Endometrium (tissue), 2 donors: ENCODE data around the gene SUGP1.
"Not testable (repeated sequence)": the region's sequence is repeated elsewhere in the genome, so short reads cannot be mapped to it uniquely, and the experiment has no call there.

Experiments used
- FAIRE-seq: peaks from 2 replicates; lab custom pipeline; 2012; peaks lifted over from hg19 to GRCh38; lab: Jason Lieb, UNC
- donor health status: control.
- donor health status: control.

Gene SUGP1, protein sequence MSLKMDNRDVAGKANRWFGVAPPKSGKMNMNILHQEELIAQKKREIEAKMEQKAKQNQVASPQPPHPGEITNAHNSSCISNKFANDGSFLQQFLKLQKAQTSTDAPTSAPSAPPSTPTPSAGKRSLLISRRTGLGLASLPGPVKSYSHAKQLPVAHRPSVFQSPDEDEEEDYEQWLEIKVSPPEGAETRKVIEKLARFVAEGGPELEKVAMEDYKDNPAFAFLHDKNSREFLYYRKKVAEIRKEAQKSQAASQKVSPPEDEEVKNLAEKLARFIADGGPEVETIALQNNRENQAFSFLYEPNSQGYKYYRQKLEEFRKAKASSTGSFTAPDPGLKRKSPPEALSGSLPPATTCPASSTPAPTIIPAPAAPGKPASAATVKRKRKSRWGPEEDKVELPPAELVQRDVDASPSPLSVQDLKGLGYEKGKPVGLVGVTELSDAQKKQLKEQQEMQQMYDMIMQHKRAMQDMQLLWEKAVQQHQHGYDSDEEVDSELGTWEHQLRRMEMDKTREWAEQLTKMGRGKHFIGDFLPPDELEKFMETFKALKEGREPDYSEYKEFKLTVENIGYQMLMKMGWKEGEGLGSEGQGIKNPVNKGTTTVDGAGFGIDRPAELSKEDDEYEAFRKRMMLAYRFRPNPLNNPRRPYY

DNA sequence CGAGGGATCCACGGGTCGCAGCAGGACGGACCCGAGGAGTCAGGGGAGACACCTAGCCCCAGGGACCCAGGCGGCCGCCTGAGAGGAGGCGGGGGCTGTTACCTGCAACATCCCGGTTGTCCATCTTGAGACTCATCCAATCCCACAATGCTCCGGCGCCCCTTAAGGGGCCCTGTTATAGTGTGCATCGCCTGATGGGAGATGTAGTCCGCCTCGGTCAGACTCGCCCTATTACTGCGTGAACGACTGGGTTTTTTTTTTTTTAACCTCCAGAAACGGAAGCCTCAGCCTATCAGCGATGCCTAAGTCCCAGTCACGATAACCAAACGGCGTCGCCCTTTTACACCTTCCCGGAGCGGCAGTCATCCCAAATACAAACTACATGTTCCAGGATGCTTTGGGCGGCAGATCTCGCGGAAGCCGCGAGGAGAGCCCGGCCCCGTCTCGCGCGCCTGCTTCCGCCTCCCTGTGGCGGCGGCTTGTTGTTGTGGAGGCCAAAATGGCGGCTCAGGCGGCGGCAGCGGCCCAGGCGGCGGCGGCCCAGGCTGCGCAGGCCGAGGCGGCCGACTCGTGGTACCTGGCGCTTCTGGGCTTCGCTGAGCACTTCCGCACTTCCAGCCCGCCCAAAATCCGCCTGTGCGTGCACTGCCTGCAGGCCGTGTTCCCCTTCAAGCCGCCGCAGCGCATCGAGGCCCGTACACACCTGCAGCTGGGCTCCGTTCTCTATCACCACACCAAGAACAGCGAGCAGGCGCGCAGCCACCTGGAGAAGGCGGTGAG lies at the start of gene SUGP1, which contains the start of gene MAU2:
TSS of gene SUGP1 (minus strand) at position 149 of the 780 bp plus-strand sequence. CDS start at position 136, 13 bp downstream.
TSS of gene MAU2 (plus strand) at position 469 of the 780 bp plus-strand sequence. CDS start at position 500, 31 bp downstream.
- no peak for FAIRE-seq

DNA sequence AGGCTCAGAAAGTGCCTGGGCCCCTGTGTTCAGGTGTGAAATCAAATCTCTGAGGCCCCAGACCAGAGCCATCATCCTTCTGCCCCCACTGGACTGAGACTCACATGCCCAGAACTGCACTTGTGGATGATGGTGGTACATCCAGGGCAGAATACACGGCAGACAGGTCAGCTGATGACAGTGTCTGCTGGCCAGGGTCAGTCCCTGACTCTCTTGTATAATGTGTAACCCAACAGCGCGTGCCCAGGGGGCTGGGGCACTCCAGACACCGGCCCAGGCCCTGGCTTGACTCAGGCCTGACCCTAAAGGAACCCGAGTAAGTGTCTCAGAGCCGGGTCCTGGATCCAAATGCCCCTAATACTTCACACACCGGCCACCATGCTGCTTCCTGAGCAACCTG lies 47.8 kb upstream of the SUGP1 start:
- no peak for FAIRE-seq

DNA sequence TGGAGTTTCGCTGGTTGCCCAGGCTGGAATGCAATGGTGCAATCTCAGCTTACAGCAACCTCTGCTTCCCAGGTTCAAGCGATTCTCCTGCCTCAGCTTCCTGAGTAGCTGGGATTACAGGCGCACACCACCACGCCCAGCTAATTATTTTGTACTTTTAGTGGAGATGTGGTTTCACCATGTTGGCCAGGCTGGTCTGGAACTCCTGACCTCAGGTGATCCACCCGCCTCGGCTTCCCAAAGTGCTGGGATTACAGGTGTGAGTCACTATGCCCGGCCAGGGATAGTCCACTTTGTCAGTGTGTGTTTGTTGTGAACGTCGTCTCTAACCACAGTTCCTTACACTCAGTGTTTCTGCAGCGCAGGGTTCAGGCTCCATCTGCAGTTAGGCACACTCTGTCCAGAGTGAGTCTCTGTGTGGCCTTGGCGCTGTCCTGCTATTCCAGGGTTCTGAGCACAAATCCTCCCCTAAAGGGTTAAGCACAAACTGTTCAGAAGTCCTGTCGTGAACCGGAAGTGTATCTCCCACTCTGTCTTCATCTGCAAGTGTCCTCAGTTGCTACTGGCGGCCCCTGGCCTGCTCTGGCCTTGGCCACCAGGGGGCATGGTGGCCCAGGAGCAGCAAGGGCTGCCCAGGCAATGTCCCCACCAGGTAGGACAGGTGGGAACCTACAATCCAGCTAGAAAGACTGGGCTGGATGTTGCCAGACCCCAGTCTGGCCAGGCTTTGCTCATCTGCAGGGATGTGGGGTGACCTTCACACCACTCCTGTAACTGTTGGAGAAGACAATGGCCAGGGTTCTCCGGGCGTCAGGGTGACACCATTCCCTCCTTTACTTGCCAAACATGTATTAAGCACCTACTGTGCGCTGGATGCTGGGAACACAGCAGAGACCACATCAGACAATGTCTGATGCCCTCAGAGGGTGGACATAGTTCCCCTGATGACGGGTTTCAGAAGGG lies 46.4 kb upstream of the SUGP1 start:
- no peak for FAIRE-seq

DNA sequence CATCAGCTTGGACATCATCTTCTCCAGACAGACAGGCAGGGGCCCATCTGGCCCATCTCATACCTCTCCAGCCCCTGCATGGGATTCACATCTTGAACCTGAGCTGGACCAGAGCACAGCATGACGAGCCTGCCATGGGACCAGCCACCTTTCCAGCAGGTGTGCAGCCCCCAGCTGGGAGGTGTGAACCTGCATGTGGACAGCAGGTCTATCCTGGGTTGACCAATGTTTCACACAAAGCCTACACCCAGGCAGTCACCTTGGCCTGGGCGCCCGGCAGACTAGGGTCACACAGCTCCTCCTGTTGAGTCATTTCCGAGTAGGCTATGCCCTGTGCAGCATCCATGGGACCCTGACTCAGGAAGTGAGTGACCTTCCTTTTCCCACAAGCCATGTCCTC lies 41.8 kb upstream of the SUGP1 start:
- no peak for FAIRE-seq

DNA sequence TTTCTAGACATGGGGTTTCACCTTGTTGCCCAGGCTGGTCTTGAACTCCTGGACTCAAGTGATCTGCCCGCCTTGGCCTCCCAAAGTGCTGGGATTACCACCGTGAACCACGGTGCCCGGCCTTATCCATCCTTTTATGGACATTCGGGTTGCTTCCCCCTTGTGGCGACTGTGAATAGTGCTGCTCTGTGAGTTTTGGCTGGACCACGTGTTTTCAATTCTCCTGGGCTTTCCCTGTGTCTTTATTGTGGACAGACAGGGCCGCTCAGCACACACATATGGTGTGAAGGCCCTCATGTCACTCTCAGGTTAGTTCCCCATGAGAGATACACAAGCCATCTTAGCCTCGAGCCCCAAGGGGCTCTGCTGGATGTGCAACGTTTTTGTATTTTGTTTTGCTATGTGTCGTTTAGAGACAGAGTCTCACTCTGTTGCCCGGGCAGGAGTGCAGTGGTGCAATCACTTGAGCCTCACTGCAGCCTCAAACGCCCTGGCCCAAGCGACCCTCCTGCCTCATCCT lies 40.8 kb upstream of the SUGP1 start:
- no peak for FAIRE-seq

DNA sequence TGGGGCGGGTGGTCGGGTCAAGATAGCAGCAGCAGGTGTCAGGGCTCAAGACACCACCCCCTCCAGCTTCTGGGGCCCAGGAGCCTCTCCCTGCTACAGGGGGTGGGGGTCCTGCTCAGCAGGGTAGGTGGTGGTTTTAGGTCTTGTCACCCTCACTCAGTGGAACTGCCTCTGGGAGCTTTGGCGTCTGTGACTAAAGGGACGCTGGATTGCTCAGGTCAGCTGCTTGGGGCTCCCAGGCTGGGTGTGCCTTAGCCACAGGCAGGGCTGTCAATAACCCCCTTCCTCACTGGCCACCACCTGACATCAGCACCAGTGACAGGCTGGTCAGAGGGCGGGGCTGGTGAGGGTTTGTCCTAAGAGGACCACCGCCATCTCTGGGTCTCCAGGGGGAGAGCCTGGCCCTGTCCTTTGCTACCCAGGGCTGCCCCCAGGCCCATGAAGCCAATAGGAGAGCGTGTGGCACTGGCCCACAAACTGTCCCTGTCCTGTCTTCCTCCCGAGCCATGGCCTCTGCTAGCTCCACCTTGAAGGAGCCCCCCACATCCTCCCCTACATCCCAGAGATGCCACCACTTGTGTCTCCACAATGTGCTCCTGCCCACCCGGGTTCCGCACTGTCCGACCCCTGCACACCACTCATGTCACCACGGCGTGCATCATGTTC lies 36.7 kb upstream of the SUGP1 start:
- no peak for FAIRE-seq

DNA sequence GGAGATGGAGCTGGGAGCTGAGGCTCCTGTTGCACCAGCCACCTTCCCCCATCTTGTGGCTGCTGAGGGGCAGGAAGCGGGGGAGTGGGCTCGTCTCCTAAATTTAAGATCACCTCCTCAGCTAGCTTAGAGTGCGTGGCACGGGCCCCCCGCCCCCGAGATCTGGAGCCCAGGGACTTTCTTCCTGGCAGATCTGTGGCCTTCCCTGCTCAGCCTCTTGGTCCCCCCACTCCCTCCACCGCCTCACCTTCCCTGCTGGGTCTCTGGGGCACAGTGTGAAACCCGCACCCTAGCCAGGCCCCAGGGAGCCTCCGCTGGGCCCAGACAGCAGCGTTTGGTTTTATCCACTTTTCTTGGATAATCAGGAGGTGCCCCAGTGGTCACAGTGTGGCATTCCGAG lies 36.2 kb upstream of the SUGP1 start:
- no peak for FAIRE-seq

DNA sequence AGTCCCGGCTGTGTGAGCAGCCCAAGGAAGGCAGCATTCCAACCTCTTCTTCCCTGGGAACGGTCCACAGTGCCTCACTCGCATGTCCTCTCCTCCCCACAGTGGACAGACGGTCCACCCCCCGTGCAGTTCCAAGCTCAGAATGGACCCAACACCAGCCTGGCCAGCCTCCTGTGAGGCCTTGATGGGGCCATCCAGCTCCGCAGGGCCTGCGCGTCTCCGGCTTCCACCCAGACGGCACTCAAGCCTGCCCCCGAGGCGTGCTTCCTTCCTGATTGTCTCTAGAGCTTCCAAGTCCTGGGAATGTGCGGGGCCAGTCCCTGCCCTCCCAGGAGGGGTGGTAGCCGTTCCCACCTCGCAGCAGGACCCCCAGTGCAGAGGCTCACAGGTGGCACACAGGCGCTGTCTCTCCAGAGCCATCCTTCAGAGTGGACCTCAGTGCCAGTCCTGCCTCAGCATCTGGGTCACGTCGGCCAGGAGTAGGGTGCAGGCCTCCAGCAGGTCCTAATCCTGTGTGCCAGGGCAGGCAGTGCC lies 35.4 kb upstream of the SUGP1 start:
- no peak for FAIRE-seq

DNA sequence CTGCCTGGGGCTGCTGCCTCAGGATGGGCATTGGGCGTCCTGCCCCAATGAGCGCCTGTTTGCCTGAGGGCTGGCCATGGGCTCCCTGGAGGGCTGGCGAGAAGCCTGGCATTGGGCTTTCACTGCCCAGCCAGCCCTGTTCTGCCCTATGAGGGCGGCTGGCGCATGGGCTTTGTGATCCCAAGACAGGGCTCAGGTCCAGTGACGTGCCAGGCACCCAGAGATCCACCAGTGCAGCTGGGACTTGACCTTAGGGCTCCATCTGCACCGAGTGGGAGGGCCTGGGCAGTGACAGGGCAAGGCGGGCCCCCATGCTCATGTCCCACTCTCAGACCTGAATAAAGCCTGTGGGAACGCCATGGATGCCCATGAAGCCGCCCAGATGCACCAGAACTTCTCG lies 34.6 kb upstream of the SUGP1 start:
- no peak for FAIRE-seq

DNA sequence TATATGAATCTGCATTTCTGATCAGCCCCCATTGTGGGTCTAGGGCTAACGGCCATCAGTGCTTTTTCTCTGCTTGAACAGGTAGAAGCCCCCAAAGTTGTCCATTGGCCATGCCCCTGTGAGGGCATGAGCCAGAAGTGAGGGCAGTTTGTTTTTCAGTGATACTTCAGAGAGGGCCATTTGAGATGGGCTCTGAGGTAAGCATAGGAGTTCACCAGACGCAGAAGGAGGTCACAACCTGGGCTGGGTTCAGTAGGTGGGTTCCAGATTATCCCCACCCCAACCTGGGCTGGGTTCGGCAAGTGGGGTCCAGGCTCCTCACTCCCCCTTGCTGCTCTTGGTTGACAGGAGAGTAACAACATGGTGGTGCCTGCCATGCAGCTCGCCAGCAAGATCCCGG lies 33.7 kb upstream of the SUGP1 start:
- no peak for FAIRE-seq

DNA sequence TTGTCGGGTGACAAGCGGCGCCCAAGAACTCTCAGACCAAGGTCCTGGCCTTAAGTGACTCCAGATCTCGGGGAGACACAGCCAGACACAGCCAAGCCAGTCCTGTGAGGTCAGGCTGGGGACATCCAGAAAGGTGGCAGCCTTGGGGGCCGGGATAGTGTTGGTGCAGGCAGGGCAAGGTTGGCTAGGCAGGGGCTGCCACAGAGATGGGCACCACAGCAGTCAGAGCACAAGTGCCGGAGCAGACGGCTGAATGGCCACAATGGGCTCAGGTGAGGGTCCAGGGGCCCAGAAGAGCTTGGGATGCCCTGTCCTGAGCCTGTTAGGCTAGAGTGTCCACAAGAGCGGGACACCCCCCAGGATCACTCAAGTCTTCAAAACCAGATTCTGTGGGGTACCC lies 32.5 kb upstream of the SUGP1 start:
- no peak for FAIRE-seq

DNA sequence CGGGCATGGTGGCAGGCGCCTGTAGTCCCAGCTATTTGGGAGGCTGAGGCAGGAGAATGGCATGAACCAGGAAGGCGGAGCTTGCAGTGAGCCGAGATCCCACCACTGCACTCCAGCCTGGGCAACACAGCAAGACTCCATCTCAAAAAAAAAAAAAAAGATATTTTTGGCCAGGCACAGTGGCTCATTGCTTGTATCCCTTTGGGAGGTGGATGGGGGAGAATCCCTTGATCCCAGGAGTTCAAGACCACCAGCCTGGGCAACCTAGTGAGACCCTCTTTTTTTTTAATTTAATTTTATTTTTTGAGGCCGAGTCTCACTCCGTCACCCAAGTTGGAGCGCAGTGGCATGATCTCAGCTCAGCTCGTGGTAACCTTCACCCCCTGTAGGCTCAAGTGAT lies 30.4 kb upstream of the SUGP1 start:
- not testable (repeated sequence) for FAIRE-seq

DNA sequence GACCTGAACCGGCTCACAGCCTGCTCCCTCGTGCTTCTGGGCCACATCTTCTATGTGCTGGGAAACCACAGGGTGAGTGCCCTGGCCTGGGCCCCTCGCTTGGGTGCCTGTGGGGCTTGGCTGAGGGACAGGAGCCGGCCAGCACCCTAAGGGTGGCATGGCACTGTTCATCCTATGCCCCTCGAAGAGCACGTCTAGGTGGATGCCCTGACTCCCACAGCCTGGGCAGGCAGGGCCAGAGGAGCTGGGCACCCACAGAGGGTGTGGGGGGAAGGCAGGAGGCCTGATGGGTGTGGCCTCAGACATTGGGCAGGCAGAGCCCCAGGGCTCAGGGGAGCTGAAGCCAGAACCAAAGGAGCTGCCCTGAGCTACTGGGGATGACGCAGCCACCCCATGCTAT lies 29.1 kb upstream of the SUGP1 start:
- FAIRE-seq = no peak

DNA sequence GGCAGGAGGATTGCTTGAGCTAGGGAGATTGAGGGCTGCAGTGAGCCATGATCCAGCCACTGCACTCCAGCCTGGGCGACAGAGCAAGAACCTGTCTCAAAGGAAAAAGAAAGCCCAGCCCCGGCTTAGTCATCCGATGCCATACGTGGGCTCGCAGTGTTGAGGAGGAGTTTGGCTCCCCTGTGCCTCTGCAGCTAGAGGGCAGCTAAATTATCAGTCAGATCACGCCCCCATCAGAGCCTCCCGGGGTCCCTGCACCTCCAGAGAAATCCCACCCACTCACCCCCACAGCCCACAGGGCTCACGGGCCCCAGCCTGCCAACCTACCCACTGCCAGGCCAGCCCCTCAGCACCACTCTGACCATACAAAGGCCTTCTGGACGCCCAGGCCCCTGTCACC lies 28.0 kb upstream of the SUGP1 start:
- no peak for FAIRE-seq

DNA sequence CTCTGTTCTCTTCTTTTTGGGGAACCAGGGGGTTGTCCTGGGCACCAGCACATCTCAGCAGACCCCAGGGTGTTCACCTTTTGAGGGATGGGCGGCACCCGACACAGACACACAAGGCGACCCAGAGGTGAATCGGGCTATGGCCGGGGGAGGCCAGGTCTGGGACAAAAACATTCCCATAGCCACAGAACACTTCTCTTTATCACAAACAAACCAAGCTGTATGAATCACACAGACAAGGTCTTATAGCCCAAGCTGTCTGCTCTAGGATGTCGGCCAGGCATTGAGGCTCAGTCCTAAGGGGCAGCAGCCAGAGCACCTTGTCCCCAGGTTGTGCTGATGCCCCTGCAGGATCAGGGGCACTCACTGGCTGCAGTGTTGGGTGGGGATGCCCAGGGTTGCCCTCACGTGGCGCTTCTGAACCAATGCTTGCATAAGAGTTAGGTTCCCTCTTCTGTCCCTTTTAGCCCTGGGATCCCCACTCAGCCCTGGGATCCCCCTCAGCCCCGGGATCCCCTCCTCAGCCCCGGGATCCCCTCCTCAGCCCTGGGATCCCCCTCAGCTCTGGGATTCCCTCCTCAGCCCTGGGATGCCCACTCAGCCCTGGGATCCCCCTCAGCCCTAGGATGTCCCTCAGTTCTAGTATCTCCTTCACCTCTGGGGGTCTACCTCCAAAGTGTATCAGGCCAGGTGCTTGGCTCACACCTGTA lies 27.2 kb upstream of the SUGP1 start:
- no peak for FAIRE-seq

DNA sequence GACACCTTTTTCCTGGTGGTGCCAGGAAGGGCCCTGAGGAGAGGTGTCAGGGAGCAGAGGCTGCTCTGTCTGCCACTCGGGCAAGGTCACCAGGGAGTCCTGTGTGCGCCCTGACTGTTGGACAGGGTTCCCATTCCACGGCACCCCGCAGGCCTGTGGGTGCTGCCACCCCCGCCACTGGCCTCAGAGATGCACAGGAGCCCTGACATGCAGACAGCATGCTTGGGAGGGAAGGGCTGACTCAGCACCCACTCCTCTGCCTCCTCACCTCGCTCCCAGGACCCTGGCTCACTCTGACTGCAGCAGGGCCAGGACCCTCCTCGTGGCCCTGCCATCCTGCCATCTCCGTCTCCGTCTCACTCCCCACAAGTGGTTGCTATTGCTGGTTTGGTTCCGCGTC lies 25.7 kb upstream of the SUGP1 start:
- FAIRE-seq = no peak

DNA sequence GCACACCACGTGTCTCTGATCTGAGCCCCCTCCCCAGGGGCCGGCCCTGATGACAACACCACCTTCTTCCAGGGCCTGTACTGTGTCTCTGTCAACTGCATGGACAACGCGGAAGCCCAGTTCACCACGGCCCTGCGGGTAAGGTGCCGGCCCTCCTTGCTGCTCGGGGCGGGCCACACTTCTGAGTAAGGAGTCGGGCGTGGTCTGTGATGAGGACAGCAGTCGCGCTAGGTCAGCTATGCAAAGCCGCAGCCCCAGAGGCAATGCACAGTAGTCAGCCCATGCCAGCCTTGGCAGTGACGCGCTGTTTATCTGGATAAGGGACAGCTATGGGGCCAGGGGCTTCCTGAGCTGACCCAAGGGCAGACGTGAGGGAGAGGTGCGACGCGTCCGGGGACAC lies 24.9 kb upstream of the SUGP1 start:
- FAIRE-seq = no peak

DNA sequence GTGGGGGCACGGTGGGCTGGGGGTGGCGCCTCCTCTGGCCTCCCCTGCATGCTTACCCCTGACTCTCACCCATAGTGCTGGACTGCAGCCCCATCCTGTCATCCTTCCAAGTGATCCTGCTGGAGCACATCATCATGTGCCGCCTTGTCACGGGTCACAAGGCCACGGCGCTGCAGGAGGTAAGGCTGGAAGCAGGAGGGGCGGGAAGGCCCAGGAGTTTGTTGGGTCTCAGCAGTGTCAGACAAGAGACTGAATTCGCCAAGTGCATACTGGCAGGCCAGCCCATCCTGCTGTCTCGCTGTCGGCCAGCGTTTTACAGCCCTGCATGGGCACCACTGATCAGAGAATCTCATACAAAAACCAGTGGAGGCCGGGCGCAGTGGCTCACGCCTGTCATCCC lies 23.5 kb upstream of the SUGP1 start:
- FAIRE-seq = no peak

DNA sequence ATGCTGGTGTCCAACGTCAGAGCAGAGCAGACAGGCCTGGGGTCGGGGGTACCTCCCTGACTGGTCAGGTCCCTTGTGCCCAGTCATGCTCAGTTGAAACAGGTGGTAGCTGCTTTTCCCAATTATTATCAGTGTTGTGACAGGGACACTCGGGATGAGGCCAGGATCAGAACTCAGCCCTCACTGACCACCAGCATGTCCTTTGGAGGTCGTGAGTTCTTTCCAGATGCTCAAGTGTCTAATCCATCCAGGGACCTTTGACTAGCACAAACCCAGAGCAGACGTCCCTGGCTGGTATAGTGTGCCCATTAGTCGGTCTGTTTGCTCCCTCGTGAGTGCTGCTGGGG lies 22.7 kb upstream of the SUGP1 start:
- no peak for FAIRE-seq
